SK-N-SH (cell line): ENCODE results near the gene IL5. TPM values are rescaled to one million over a fixed set of nuclear protein-coding genes. Genes with fewer than 3 reads are reported as not detected.

Experiments used
- CTCF ChIA-PET: fragments of 300-600, 350-600 bp; formaldehyde crosslinking; extraction: SDS; loops from one replicate; lab custom pipeline; 2021; lab: Yijun Ruan, JAX
- POLR2A ChIA-PET: fragments of 350-600 bp; sonication (Branson Sonifier 250); formaldehyde crosslinking; extraction: SDS; loops from one replicate; lab custom pipeline; 2020; ENCODE audit warnings: antibody characterized with exemption, inconsistent platforms; lab: Yijun Ruan, JAX
- DNase-seq: peaks from one replicate; pipeline ENCODE4 v3.0.0; 2012
- H2AFZ ChIP-seq: fragments of 200-600 bp; sonication (generic); 2 replicates; pipeline ENCODE4 v1.8.1; 2016; ENCODE audit warnings: antibody characterized with exemption, mild to moderate bottlenecking, low read depth
- H3F3A ChIP-seq: fragments of 200-600 bp; sonication (generic); replicated peaks from 2 replicates; pipeline ENCODE3; 2016; ENCODE audit warnings: antibody characterized with exemption, mild to moderate bottlenecking; ENCODE audit not compliant: insufficient read depth
- H3K27ac ChIP-seq, 2 experiments: fragments of 200-500 bp in 1 of 2; fragments of 200-600 bp in 1 of 2; sonication (Bioruptor generic) in 1 of 2; sonication (generic), shearing (Covaris generic) in 1 of 2; 2 replicates each; pipeline versions ENCODE4 v1.5.1 to v1.6.1; 2014 to 2016; ENCODE audit warnings: low read depth in 2 of 2, inconsistent platforms in 1 of 2, low read length in 1 of 2, mild to moderate bottlenecking in 1 of 2, mixed read lengths in 1 of 2
- H3K27me3 ChIP-seq: fragments of 200-600 bp; sonication (generic), shearing (Covaris generic); 2 replicates; pipeline ENCODE4 v1.6.1; 2016; ENCODE audit warnings: mixed run types; ENCODE audit not compliant: insufficient read depth
- H3K36me3 ChIP-seq, 2 experiments: fragments of 200-500 bp in 1 of 2; fragments of 200-600 bp in 1 of 2; sonication (Bioruptor generic) in 1 of 2; sonication (generic) in 1 of 2; replicated peaks in 1 of 2; 2 replicates each; pipeline versions ENCODE3 to v1.5.1; 2014 to 2016; ENCODE audit warnings: low read length in 1 of 2, mild to moderate bottlenecking in 1 of 2; ENCODE audit not compliant: insufficient read depth in 2 of 2, control insufficient read depth in 1 of 2
- H3K4me1 ChIP-seq, 2 experiments: fragments of 200-500 bp in 1 of 2; fragments of 200-600 bp in 1 of 2; sonication (Bioruptor generic) in 1 of 2; sonication (generic), shearing (Covaris generic) in 1 of 2; 2 replicates each; pipeline versions ENCODE4 v1.5.1 to v1.6.1; 2014 to 2016; ENCODE audit warnings: low read depth in 1 of 2, low read length in 1 of 2, mixed run types in 1 of 2; ENCODE audit not compliant: insufficient read depth in 2 of 2, control insufficient read depth in 1 of 2
- H3K4me2 ChIP-seq: fragments of 200-600 bp; sonication (generic), shearing (Covaris generic); 2 replicates; pipeline ENCODE4 v1.6.1; 2017; ENCODE audit warnings: mixed run types
- H3K4me3 ChIP-seq, 2 experiments: fragments of 200-500 bp in 1 of 2; fragments of 200-600 bp in 1 of 2; sonication (Bioruptor generic) in 1 of 2; sonication (generic), shearing (Covaris generic) in 1 of 2; 2 replicates each; pipeline versions ENCODE4 v1.5.1 to v1.8.1; 2014 to 2016; ENCODE audit warnings: low read depth in 2 of 2, inconsistent platforms in 1 of 2, low read length in 1 of 2, mild to moderate bottlenecking in 1 of 2, mixed read lengths in 1 of 2, moderate library complexity in 1 of 2
- H3K79me2 ChIP-seq: fragments of 200-600 bp; sonication (generic); 2 replicates; pipeline ENCODE4 v1.8.1; 2017; ENCODE audit warnings: mild to moderate bottlenecking; ENCODE audit not compliant: insufficient read depth
- H3K9ac ChIP-seq: fragments of 200-600 bp; sonication (generic); 2 replicates; pipeline ENCODE4 v1.6.1; 2017; ENCODE audit warnings: mixed run types
- H3K9me2 ChIP-seq: fragments of 200-600 bp; sonication (generic); 2 replicates; pipeline ENCODE4 v1.6.1; 2017; ENCODE audit warnings: mixed run types
- H3K9me3 ChIP-seq: fragments of 200-600 bp; sonication (generic); 2 replicates; pipeline ENCODE4 v1.6.1; 2017; ENCODE audit warnings: mixed run types, mild to moderate bottlenecking, moderate library complexity
- H4K20me1 ChIP-seq: fragments of 200-600 bp; sonication (generic); 2 replicates; pipeline ENCODE4 v1.6.1; 2017; ENCODE audit warnings: mild to moderate bottlenecking, mixed run types; ENCODE audit not compliant: insufficient read depth
- ELF1 ChIP-seq: IDR thresholded peaks from 2 replicates; pipeline ENCODE4 v1.4.0; 2012
- EZH2phosphoT487 ChIP-seq: fragments of 200-600 bp; sonication (generic); IDR thresholded peaks from 2 replicates; pipeline ENCODE4 v1.6.1; 2017; ENCODE audit warnings: low read depth, mixed run types, mild to moderate bottlenecking, antibody characterized with exemption, moderate library complexity, borderline replicate concordance
- FOXM1 ChIP-seq: IDR thresholded peaks from 2 replicates; pipeline ENCODE4 v1.4.0; 2012; ENCODE audit warnings: low read depth, mild to moderate bottlenecking
- GATA2 ChIP-seq: sonication (generic); formaldehyde crosslinking; IDR thresholded peaks from 2 replicates; pipeline ENCODE4 v1.5.0; 2020; ENCODE audit warnings: mild to moderate bottlenecking, missing genetic modification reagents
- JUND ChIP-seq: IDR thresholded peaks from 2 replicates; pipeline ENCODE4 v1.4.0; 2012
- MEF2A ChIP-seq: IDR thresholded peaks from 2 replicates; pipeline ENCODE4 v1.4.0; 2012; ENCODE audit warnings: low read depth, borderline replicate concordance
- NRF1 ChIP-seq: IDR thresholded peaks from 2 replicates; pipeline ENCODE4 v1.6.1; 2012; ENCODE audit warnings: low read depth, mild to moderate bottlenecking, low read length
- POLR2AphosphoS5 ChIP-seq: IDR thresholded peaks from 2 replicates; pipeline ENCODE4 v1.6.1; 2012; ENCODE audit warnings: low read depth, low read length
- RAD21 ChIP-seq: IDR thresholded peaks from 2 replicates; pipeline ENCODE4 v1.6.1; 2012; ENCODE audit warnings: mild to moderate bottlenecking, low read length
- RCOR1 ChIP-seq: fragments of 150-350 bp; IDR thresholded peaks from 2 replicates; pipeline ENCODE4 v1.6.1; 2017; ENCODE audit warnings: antibody characterized with exemption, low read length
- SMC3 ChIP-seq: IDR thresholded peaks from 2 replicates; pipeline ENCODE4 v1.6.1; 2012; ENCODE audit warnings: low read depth, low read length, improper control_type of control experiment
- TAF1 ChIP-seq: IDR thresholded peaks from 2 replicates; pipeline ENCODE4 v1.6.1; 2012; ENCODE audit warnings: low read depth, mild to moderate bottlenecking, low read length, moderate library complexity, borderline replicate concordance
- WGBS: methylation state at CpG from one replicate; pipeline ENCODE4 v1.1.6; 2017; ENCODE audit warnings: low lambda C conversion rate; 5-methylcytosine and 5-hydroxymethylcytosine counted together
- polyA plus RNA-seq, 3 experiments: library from polyadenylated mRNA; depleted of rRNA; stranded (reverse); fragments of >200 nt; gene quantifications; 2 replicates each; pipeline ENCODE4 v1.2.3, GENCODE V29; 2012
- TF ChIP-seq, protein P1 (sequence below): IDR thresholded peaks from 2 replicates; pipeline ENCODE4 v1.6.1; 2012; ENCODE audit warnings: mild to moderate bottlenecking, low read depth, low read length, moderate library complexity
- TF ChIP-seq, protein P2 (sequence below): fragments of 200-600 bp; sonication (generic); IDR thresholded peaks from 2 replicates; pipeline ENCODE4 v1.6.1; 2017; ENCODE audit warnings: antibody characterized with exemption, mild to moderate bottlenecking, moderate library complexity
- TF ChIP-seq, protein P3 (sequence below): IDR thresholded peaks from 2 replicates; pipeline ENCODE4; 2012
- TF ChIP-seq, protein P4 (sequence below): IDR thresholded peaks from 2 replicates; pipeline ENCODE4 v1.4.0; 2012; ENCODE audit warnings: low read depth, borderline replicate concordance
- TF ChIP-seq, protein P5 (sequence below): IDR thresholded peaks from 2 replicates; pipeline ENCODE4 v1.4.0; 2012; ENCODE audit warnings: low read depth

Gene IL5
- polyA plus RNA-seq (2012; rRNA removed), result not detected in 2 replicates
- polyA plus RNA-seq (2012; cell fraction: cytosol; rRNA removed), result not detected in 2 replicates
- not detected in 2 replicates for polyA plus RNA-seq (2012; cell fraction: nucleus; rRNA removed)

DNA sequence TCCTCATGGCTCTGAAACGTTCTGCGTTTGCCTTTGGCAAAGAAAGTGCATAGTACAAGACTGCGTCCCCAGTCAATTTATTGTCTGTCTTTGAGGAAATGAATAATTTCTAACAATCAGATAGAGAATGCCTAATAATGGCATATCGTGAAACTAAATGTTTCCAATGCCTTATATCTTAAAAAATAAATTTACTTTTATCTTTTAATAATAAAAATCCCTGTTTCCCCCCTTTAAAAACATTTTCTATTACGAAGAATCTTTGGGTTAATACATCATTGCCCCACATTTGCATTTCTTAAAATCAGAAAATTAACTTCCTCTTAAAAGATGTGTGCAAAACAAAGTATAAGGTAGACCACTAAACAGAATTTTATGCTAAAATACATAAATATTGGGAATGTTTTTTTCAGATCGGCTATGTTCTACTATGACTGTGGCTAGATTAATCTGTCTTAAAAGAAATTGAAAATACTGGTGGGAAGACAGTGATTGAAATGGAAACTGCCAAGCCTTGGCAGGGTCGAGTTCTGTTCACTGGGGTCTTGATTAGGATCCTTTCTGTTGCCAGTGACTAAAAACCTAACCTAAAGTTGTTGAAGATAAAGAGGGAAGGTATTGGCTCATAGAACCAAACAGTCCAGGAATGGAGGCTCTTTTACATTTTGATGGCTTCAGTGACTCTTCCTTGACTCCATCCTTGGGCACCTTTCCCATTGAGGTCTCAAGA is at the start of gene IL5:
IL5 (minus strand) TSS at position 51 of the 730 bp plus-strand sequence; CDS start at position 7, 44 bp downstream.
- Histone ChIP-seq H2AFZ (no peak within 1 kb of the TSS), H3K4me3 (no peak within 1 kb of the TSS), H3K4me1 (peaks cover 0 to 3% of the 10 kb centered on the region in 2 experiments; a peak in 1 of 4 replicates), H3K36me3 (no peaks in the 10 kb centered on the region), H3K27me3 (no peaks in the 10 kb centered on the region; the same call in 1 of the 2 replicates), H3K9me2 (no peaks in the 10 kb centered on the region), H3F3A (no peaks in the 10 kb centered on the region), H3K9ac (no peak within 1 kb of the TSS), H3K9me3 (no peaks in the 10 kb centered on the region), H3K79me2 (no peaks in the 10 kb centered on the region), H4K20me1 (no peaks in the 10 kb centered on the region), H3K27ac (no peak within 1 kb of the TSS), H3K4me2 (no peak within 1 kb of the TSS)
- WGBS, result 67% methylated on average over 7 of the region's 7 CpGs
- no peak for DNase-seq
- ChIA-PET CTCF (interaction anchor here (1.6 to 7.0 kb wide), 2 partner anchors 15 to 16 kb away, joined by 5 to 38 read pairs; no protein-coding TSS in a partner anchor), POLR2A (no interaction called here)
- no peak for TF ChIP-seq JUND
- no peak for TF ChIP-seq NRF1
- TF ChIP-seq MEF2A, result no peak
- TF ChIP-seq, protein P1, sequence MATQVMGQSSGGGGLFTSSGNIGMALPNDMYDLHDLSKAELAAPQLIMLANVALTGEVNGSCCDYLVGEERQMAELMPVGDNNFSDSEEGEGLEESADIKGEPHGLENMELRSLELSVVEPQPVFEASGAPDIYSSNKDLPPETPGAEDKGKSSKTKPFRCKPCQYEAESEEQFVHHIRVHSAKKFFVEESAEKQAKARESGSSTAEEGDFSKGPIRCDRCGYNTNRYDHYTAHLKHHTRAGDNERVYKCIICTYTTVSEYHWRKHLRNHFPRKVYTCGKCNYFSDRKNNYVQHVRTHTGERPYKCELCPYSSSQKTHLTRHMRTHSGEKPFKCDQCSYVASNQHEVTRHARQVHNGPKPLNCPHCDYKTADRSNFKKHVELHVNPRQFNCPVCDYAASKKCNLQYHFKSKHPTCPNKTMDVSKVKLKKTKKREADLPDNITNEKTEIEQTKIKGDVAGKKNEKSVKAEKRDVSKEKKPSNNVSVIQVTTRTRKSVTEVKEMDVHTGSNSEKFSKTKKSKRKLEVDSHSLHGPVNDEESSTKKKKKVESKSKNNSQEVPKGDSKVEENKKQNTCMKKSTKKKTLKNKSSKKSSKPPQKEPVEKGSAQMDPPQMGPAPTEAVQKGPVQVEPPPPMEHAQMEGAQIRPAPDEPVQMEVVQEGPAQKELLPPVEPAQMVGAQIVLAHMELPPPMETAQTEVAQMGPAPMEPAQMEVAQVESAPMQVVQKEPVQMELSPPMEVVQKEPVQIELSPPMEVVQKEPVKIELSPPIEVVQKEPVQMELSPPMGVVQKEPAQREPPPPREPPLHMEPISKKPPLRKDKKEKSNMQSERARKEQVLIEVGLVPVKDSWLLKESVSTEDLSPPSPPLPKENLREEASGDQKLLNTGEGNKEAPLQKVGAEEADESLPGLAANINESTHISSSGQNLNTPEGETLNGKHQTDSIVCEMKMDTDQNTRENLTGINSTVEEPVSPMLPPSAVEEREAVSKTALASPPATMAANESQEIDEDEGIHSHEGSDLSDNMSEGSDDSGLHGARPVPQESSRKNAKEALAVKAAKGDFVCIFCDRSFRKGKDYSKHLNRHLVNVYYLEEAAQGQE, result no peak
- TF ChIP-seq POLR2AphosphoS5, result no peak
- TF ChIP-seq ELF1, result no peak
- TF ChIP-seq RAD21, result no peak
- TF ChIP-seq EZH2phosphoT487, result no peak
- TF ChIP-seq, protein P2, sequence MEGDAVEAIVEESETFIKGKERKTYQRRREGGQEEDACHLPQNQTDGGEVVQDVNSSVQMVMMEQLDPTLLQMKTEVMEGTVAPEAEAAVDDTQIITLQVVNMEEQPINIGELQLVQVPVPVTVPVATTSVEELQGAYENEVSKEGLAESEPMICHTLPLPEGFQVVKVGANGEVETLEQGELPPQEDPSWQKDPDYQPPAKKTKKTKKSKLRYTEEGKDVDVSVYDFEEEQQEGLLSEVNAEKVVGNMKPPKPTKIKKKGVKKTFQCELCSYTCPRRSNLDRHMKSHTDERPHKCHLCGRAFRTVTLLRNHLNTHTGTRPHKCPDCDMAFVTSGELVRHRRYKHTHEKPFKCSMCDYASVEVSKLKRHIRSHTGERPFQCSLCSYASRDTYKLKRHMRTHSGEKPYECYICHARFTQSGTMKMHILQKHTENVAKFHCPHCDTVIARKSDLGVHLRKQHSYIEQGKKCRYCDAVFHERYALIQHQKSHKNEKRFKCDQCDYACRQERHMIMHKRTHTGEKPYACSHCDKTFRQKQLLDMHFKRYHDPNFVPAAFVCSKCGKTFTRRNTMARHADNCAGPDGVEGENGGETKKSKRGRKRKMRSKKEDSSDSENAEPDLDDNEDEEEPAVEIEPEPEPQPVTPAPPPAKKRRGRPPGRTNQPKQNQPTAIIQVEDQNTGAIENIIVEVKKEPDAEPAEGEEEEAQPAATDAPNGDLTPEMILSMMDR, result no peak
- no peak for TF ChIP-seq TAF1
- no peak for TF ChIP-seq FOXM1
- no peak for TF ChIP-seq GATA2 (CRISPR knock-in tag)
- TF ChIP-seq, protein P3, sequence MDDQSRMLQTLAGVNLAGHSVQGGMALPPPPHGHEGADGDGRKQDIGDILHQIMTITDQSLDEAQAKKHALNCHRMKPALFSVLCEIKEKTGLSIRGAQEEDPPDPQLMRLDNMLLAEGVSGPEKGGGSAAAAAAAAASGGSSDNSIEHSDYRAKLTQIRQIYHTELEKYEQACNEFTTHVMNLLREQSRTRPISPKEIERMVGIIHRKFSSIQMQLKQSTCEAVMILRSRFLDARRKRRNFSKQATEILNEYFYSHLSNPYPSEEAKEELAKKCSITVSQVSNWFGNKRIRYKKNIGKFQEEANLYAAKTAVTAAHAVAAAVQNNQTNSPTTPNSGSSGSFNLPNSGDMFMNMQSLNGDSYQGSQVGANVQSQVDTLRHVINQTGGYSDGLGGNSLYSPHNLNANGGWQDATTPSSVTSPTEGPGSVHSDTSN, result no peak
- no peak for TF ChIP-seq RCOR1
- TF ChIP-seq, protein P4, sequence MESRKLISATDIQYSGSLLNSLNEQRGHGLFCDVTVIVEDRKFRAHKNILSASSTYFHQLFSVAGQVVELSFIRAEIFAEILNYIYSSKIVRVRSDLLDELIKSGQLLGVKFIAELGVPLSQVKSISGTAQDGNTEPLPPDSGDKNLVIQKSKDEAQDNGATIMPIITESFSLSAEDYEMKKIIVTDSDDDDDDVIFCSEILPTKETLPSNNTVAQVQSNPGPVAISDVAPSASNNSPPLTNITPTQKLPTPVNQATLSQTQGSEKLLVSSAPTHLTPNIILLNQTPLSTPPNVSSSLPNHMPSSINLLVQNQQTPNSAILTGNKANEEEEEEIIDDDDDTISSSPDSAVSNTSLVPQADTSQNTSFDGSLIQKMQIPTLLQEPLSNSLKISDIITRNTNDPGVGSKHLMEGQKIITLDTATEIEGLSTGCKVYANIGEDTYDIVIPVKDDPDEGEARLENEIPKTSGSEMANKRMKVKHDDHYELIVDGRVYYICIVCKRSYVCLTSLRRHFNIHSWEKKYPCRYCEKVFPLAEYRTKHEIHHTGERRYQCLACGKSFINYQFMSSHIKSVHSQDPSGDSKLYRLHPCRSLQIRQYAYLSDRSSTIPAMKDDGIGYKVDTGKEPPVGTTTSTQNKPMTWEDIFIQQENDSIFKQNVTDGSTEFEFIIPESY, result no peak
- TF ChIP-seq, protein P5, sequence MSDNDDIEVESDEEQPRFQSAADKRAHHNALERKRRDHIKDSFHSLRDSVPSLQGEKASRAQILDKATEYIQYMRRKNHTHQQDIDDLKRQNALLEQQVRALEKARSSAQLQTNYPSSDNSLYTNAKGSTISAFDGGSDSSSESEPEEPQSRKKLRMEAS, result no peak
- no peak for TF ChIP-seq SMC3
